Mesodermal cell (in vitro differentiated cells): Measurements from ENCODE around the gene WSB1.

Experiments used
- H3K27ac ChIP-seq: 2 replicates; pipeline ENCODE4 v1.7.0; 2013; ENCODE audit warnings: mild to moderate bottlenecking, low read depth, low read length, moderate library complexity; ENCODE audit not compliant: severe bottlenecking
- H3K36me3 ChIP-seq: 2 replicates; pipeline ENCODE4 v1.7.1; 2013; ENCODE audit warnings: mild to moderate bottlenecking, low read length, moderate library complexity; ENCODE audit not compliant: control insufficient read depth, insufficient read depth
- H3K4me1 ChIP-seq: one replicate; pipeline ENCODE4 v1.7.1; 2013; ENCODE audit warnings: mild to moderate bottlenecking, low read length; ENCODE audit not compliant: insufficient read depth, control insufficient read depth, poor library complexity, severe bottlenecking
- H3K4me3 ChIP-seq: 2 replicates; pipeline ENCODE4 v1.7.0; 2013; ENCODE audit warnings: low read length, control low read depth, mild to moderate bottlenecking; ENCODE audit not compliant: insufficient read depth, poor library complexity, severe bottlenecking; ENCODE audit errors: extremely low read depth
- H3K9me3 ChIP-seq: 2 replicates; pipeline ENCODE4 v1.7.1; 2013; ENCODE audit warnings: mild to moderate bottlenecking, low read length, moderate library complexity; ENCODE audit not compliant: control insufficient read depth
- WGBS, 2 experiments: methylation state at CpG; one replicate each; pipeline ENCODE4 v1.1.5; 2013; ENCODE audit warnings: missing lambda C conversion rate in 2 of 2; ENCODE audit not compliant: insufficient coverage in 2 of 2; 5-methylcytosine and 5-hydroxymethylcytosine counted together

The WSB1 gene

GRCh38 chr17:27349540-27350021 is 55.7 kb downstream of the WSB1 start:
- H3K4me3 ChIP-seq = peak overlapping the region; percentile 24
- 65 to 66% methylated on average over 27 to 33 of the region's 34 CpGs for WGBS, 2 experiments
- peak overlapping the region; percentile 59 for H3K27ac ChIP-seq
- H3K36me3 ChIP-seq = no peaks in the 10 kb centered on the region
- H3K9me3 ChIP-seq = no peaks in the 10 kb centered on the region
- peaks cover 8% of the 10 kb centered on the region for H3K4me1 ChIP-seq

GRCh38 chr17:27351759-27352158 is 57.8 kb downstream of the WSB1 start:
- Histone ChIP-seq H3K36me3 (no peaks in the 10 kb centered on the region), H3K27ac (peak overlapping the region; percentile 10), H3K9me3 (no peaks in the 10 kb centered on the region), H3K4me1 (peaks cover 5% of the 10 kb centered on the region), H3K4me3 (no peak overlapping the region)
- WGBS, 2 experiments = 100% methylated on average over 1 to 2 of the region's 2 CpGs

GRCh38 chr17:27352448-27353032 is 58.6 kb downstream of the WSB1 start:
- Histone ChIP-seq H3K9me3 (no peaks in the 10 kb centered on the region), H3K36me3 (no peaks in the 10 kb centered on the region), H3K4me1 (peaks cover 5% of the 10 kb centered on the region), H3K4me3 (peak overlapping the region; percentile 64), H3K27ac (peak overlapping the region; percentile 96)
- 94 to 95% methylated on average over 4 to 6 of the region's 6 CpGs for WGBS, 2 experiments

- H3K4me1 ChIP-seq = peaks cover 5% of the 10 kb centered on the region
- no peaks in the 10 kb centered on the region for H3K9me3 ChIP-seq
- 45% methylated on average over 6 to 11 of the region's 11 CpGs for WGBS, 2 experiments
- peak overlapping the region; percentile 64 for H3K4me3 ChIP-seq
- H3K27ac ChIP-seq = peak overlapping the region; percentile 96
- H3K36me3 ChIP-seq = no peaks in the 10 kb centered on the region
Measured at GRCh38 chr17:27353033-27353460, 59.1 kb downstream of the WSB1 start.

GRCh38 chr17:27353461-27354050 is 59.6 kb downstream of the WSB1 start:
- no peaks in the 10 kb centered on the region for H3K9me3 ChIP-seq
- peaks cover 5% of the 10 kb centered on the region for H3K4me1 ChIP-seq
- peak overlapping the region; percentile 64 for H3K4me3 ChIP-seq
- 1% methylated on average over 45 to 54 of the region's 57 CpGs for WGBS, 2 experiments
- H3K36me3 ChIP-seq = no peaks in the 10 kb centered on the region
- H3K27ac ChIP-seq = peak overlapping the region; percentile 96

- H3K9me3 ChIP-seq = no peaks in the 10 kb centered on the region
- WGBS, 2 experiments = 44 to 48% methylated on average over 9 to 19 of the region's 19 CpGs
- H3K4me3 ChIP-seq = peak overlapping the region; percentile 64
- H3K27ac ChIP-seq = no peak overlapping the region
- peaks cover 5% of the 10 kb centered on the region for H3K4me1 ChIP-seq
- no peaks in the 10 kb centered on the region for H3K36me3 ChIP-seq
Measured at GRCh38 chr17:27354051-27354490, 60.2 kb downstream of the WSB1 start.

- no peak overlapping the region for H3K4me3 ChIP-seq
- peaks cover 2% of the 10 kb centered on the region for H3K4me1 ChIP-seq
- no peak overlapping the region for H3K27ac ChIP-seq
- no peaks in the 10 kb centered on the region for H3K36me3 ChIP-seq
- 86 to 93% methylated on average over 5 to 7 of the region's 8 CpGs for WGBS, 2 experiments
- H3K9me3 ChIP-seq = no peaks in the 10 kb centered on the region
Measured at GRCh38 chr17:27354491-27355081, 60.7 kb downstream of the WSB1 start.

GRCh38 chr17:27355419-27355818 is 61.5 kb downstream of the WSB1 start:
- H3K9me3 ChIP-seq = no peaks in the 10 kb centered on the region
- H3K36me3 ChIP-seq = no peaks in the 10 kb centered on the region
- H3K4me3 ChIP-seq = no peak overlapping the region
- WGBS, 2 experiments = 77 to 81% methylated on average over 4 of the region's 4 CpGs
- no peaks in the 10 kb centered on the region for H3K4me1 ChIP-seq
- no peak overlapping the region for H3K27ac ChIP-seq

GRCh38 chr17:27356091-27356705 is 62.3 kb downstream of the WSB1 start:
- no peaks in the 10 kb centered on the region for H3K4me1 ChIP-seq
- no peaks in the 10 kb centered on the region for H3K36me3 ChIP-seq
- H3K27ac ChIP-seq = no peak overlapping the region
- H3K4me3 ChIP-seq = no peak overlapping the region
- WGBS, 2 experiments = 77 to 92% methylated on average over 6 to 8 of the region's 8 CpGs
- no peaks in the 10 kb centered on the region for H3K9me3 ChIP-seq

- H3K27ac ChIP-seq = no peak overlapping the region
- no peaks in the 10 kb centered on the region for H3K9me3 ChIP-seq
- no peak overlapping the region for H3K4me3 ChIP-seq
- H3K36me3 ChIP-seq = no peaks in the 10 kb centered on the region
- H3K4me1 ChIP-seq = no peaks in the 10 kb centered on the region
- WGBS, 2 experiments = 86 to 100% methylated on average over 5 of the region's 5 CpGs
Measured at GRCh38 chr17:27357236-27357635, 63.3 kb downstream of the WSB1 start.
